ENCODE results near the gene FLVCR1. TPM values are rescaled to one million over a fixed set of nuclear protein-coding genes. Genes with fewer than 3 reads are reported as not detected.

Gene FLVCR1
- polyA plus RNA-seq, 1 donor, result 7.5 TPM

- DNase-seq (ENCODE audit: low read depth), result no peak
Measured at GRCh38 chr1:212945463-212946160, 87.5 kb downstream of the FLVCR1 start.

DNA sequence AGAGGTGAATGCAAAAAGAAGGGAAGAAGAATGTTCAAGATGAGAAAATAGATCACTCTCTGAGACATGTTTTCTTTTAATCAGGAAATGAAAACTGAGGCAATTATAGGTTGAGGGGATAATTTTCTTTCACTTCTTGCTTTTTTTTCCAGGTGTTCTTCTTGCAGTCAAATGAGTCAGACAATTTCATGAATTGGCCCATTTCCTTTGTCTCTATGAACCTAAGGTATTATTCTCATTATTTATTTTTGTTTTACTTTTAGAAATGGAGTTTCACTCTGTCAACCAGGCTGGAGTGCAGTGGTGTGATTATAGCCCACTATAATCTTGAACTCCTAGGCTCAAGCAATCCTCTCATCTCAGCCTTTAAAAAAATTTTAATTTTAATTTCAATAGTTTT, 88.8 kb downstream of the FLVCR1 start:
- DNase-seq (ENCODE audit: low read depth), result no peak

Other genes with a start within 250 kb of the FLVCR1 start
- 83.1 TPM for gene ATF3, start 249.5 kb upstream of the FLVCR1 start, polyA plus RNA-seq (ENCODE audit: insufficient read length)
- gene BATF3, start 158.4 kb upstream of the FLVCR1 start, polyA plus RNA-seq (ENCODE audit: insufficient read length), result 1.3 TPM
- 31.4 TPM for gene NSL1, start 66.5 kb upstream of the FLVCR1 start, polyA plus RNA-seq (ENCODE audit: insufficient read length)
- 9.8 TPM for gene TATDN3, start 66.4 kb upstream of the FLVCR1 start, polyA plus RNA-seq (ENCODE audit: insufficient read length)
- gene SPATA45, start 10.6 kb upstream of the FLVCR1 start, polyA plus RNA-seq (ENCODE audit: insufficient read length), result not detected
- gene VASH2, start 92.3 kb downstream of the FLVCR1 start, polyA plus RNA-seq (ENCODE audit: insufficient read length), result 41.0 TPM
- 28.2 TPM for gene ANGEL2, start 157.6 kb downstream of the FLVCR1 start, polyA plus RNA-seq (ENCODE audit: insufficient read length)
- 17.2 TPM for gene RPS6KC1, start 193.0 kb downstream of the FLVCR1 start, polyA plus RNA-seq (ENCODE audit: insufficient read length)